SJSA1 (cell line): ENCODE results near the gene TAMALIN. TPM values are rescaled to one million over a fixed set of nuclear protein-coding genes. Genes with fewer than 3 reads are reported as not detected.

Experiments
- DNase-seq, 2 experiments: peaks; one replicate each; pipeline ENCODE4 v3.0.0-alpha.2; 2015 to 2020; ENCODE audit warnings: low spot score in 2 of 2, low read depth in 1 of 2
- H3K27ac ChIP-seq: fragments of 250-450 bp; sonication (Bioruptor Pico); 2 replicates; pipeline ENCODE4 v1.5.1; 2020; ENCODE audit warnings: mild to moderate bottlenecking, moderate library complexity
- H3K27me3 ChIP-seq: fragments of 250-450 bp; sonication (Bioruptor Pico); replicated peaks from 2 replicates; pipeline ENCODE4 v1.5.1; 2020; ENCODE audit warnings: mild to moderate bottlenecking, moderate library complexity
- H3K36me3 ChIP-seq: fragments of 250-450 bp; sonication (Bioruptor Pico); 2 replicates; pipeline ENCODE4 v1.5.1; 2020; ENCODE audit warnings: mild to moderate bottlenecking
- H3K4me1 ChIP-seq: fragments of 250-450 bp; sonication (Bioruptor Pico); replicated peaks from 2 replicates; pipeline ENCODE4 v1.6.1; 2021; ENCODE audit warnings: mild to moderate bottlenecking
- H3K4me3 ChIP-seq: fragments of 250-450 bp; sonication (Bioruptor Pico); 2 replicates; pipeline ENCODE4 v1.5.1; 2020; ENCODE audit warnings: mild to moderate bottlenecking
- H3K9me3 ChIP-seq: fragments of 250-450 bp; sonication (Bioruptor Pico); replicated peaks from 2 replicates; pipeline ENCODE4 v1.5.1; 2020; ENCODE audit warnings: mild to moderate bottlenecking
- total RNA-seq: library from RNA; depleted of rRNA; stranded (reverse); fragments of >200 nt; shearing (Covaris generic); gene quantifications from 2 replicates; pipeline ENCODE4 v1.2.3, GENCODE V29; 2014

Gene TAMALIN
- total RNA-seq, 1 experiment from 2014 or later: 6.8 TPM

GRCh38 chr12:52026263-52026662 is 19.5 kb downstream of the TAMALIN start:
- H3K4me3 ChIP-seq: no peak overlapping the region
- no peaks in the 10 kb centered on the region for H3K9me3 ChIP-seq
- 0 out of 2 replicates have a peak, but pooled peaks cover 3% of the 10 kb centered on the region for H3K27me3 ChIP-seq
- no peaks in the 10 kb centered on the region for H3K36me3 ChIP-seq
- DNase-seq: no peak
- H3K4me1 ChIP-seq: peaks cover 18% of the 10 kb centered on the region
- no peak overlapping the region for H3K27ac ChIP-seq

- Histone ChIP-seq H3K4me3 (no peak overlapping the region), H3K27ac (no peak overlapping the region), H3K36me3 (no peaks in the 10 kb centered on the region), H3K4me1 (peaks cover 20% of the 10 kb centered on the region), H3K27me3 (0 out of 2 replicates have a peak, but pooled peaks cover 3% of the 10 kb centered on the region), H3K9me3 (no peaks in the 10 kb centered on the region)
- DNase-seq: no peak
Observed at GRCh38 chr12:52027085-52027843, 20.5 kb downstream of the TAMALIN start.

DNA sequence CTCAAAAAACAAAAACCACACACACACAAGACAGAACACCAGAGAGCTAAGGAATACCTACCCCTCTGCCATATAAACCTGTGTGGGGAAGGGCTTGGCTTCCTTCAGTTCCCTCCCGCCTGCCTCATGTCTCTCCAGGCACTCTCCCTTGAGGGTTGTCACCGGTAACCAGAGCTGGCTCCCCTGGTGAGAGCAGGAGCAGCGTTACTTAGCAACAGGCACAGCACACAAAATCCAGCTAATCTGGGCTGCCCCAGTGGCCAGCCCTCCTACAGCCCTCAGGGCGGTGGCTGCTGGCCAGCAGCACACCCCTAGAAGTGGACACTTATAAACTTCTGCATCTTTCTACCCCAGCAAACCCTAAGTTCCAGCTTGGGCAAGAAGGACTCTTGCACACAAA is 22.9 kb downstream of the TAMALIN start:
- Histone ChIP-seq H3K27ac (no peak overlapping the region), H3K4me3 (no peak overlapping the region), H3K9me3 (no peaks in the 10 kb centered on the region), H3K4me1 (peaks cover 19% of the 10 kb centered on the region), H3K27me3 (no peaks in the 10 kb centered on the region), H3K36me3 (no peaks in the 10 kb centered on the region)
- no peak for DNase-seq

DNA sequence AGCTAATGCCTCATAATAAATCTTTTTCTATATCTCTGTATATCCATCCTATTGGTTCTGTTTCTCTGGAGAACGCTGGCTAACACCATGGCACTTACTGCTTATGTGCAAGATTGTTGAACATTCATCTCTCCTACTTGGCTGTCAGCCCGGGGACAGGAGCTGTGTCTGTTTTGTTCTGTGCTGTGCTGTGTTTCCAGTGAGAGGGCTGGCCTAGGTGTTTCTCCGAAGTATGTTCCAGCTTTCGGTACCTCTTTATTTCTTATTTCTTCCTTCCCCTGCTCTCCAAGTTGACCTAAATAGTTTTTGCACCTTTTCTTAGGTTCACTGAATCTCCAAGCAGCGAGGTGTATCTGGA is 25.7 kb downstream of the TAMALIN start:
- H3K4me1 ChIP-seq: peaks cover 20% of the 10 kb centered on the region
- H3K4me3 ChIP-seq: peak overlapping the region; percentile 28
- H3K36me3 ChIP-seq: peaks cover 3% of the 10 kb centered on the region; the same call in 1 of the 2 replicates
- DNase-seq: no peak
- H3K9me3 ChIP-seq: 0 out of 2 replicates have a peak, but pooled peaks cover 2% of the 10 kb centered on the region
- no peak overlapping the region for H3K27ac ChIP-seq
- H3K27me3 ChIP-seq: no peaks in the 10 kb centered on the region

DNA sequence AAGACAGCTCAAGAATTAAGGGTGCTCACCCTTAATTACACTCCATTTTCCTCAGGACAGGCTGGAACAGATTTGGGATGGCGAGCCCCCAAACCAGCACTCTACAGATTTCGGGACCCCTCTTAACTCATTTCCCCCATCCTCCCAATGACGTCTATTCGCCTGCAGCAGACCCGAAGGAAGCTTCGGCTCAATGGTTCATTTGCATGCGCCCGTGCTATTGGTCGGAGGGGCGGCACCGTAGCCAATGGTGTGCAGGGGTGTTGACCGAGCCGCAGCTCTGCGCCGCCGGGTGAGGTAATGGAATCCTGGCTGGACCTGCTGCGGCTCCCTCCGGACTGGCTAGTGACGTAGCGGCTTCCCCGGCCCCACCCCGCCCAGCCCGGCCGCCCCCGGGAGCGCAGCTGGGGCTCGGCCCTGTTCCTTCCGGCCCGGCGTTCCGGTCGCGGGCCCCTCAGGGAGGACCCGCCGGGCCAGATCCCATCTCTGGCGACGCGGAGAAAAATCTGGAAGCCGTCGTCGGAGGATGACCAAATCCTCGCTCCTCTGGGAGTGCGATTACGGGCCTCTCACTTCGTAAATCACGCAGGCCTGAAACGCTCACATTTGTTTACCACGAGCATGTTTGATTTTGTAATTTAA is 26.2 kb downstream of the TAMALIN start:
- no peaks in the 10 kb centered on the region for H3K27me3 ChIP-seq
- peaks cover 4% of the 10 kb centered on the region; the same call in 1 of the 2 replicates for H3K36me3 ChIP-seq
- H3K9me3 ChIP-seq: 0 out of 2 replicates have a peak, but pooled peaks cover 4% of the 10 kb centered on the region
- peaks cover 20% of the 10 kb centered on the region for H3K4me1 ChIP-seq
- H3K4me3 ChIP-seq: peak overlapping the region; percentile 28
- peak overlapping the region; percentile 83 for H3K27ac ChIP-seq
- peak; percentile 82 to 97 for DNase-seq

GRCh38 chr12:52033446-52034140 is 26.8 kb downstream of the TAMALIN start:
- peak overlapping the region; percentile 28 for H3K4me3 ChIP-seq
- H3K27ac ChIP-seq: peak overlapping the region; percentile 83
- peaks cover 26% of the 10 kb centered on the region for H3K4me1 ChIP-seq
- H3K27me3 ChIP-seq: no peaks in the 10 kb centered on the region
- no peak for DNase-seq
- H3K36me3 ChIP-seq: peaks cover 4% of the 10 kb centered on the region; the same call in 1 of the 2 replicates
- H3K9me3 ChIP-seq: 0 out of 2 replicates have a peak, but pooled peaks cover 4% of the 10 kb centered on the region

- Histone ChIP-seq H3K4me3 (no peak overlapping the region), H3K27me3 (no peaks in the 10 kb centered on the region), H3K4me1 (peaks cover 28% of the 10 kb centered on the region), H3K36me3 (peaks cover 4% of the 10 kb centered on the region; the same call in 1 of the 2 replicates), H3K9me3 (0 out of 2 replicates have a peak, but pooled peaks cover 4% of the 10 kb centered on the region), H3K27ac (no peak overlapping the region)
- no peak for DNase-seq
Observed at GRCh38 chr12:52035190-52035589, 28.4 kb downstream of the TAMALIN start.

GRCh38 chr12:52035926-52036325 is 29.2 kb downstream of the TAMALIN start:
- no peak overlapping the region for H3K4me3 ChIP-seq
- DNase-seq: no peak
- no peaks in the 10 kb centered on the region for H3K27me3 ChIP-seq
- no peak overlapping the region for H3K27ac ChIP-seq
- peaks cover 4% of the 10 kb centered on the region; the same call in 1 of the 2 replicates for H3K36me3 ChIP-seq
- H3K4me1 ChIP-seq: peaks cover 28% of the 10 kb centered on the region
- 0 out of 2 replicates have a peak, but pooled peaks cover 4% of the 10 kb centered on the region for H3K9me3 ChIP-seq

DNA sequence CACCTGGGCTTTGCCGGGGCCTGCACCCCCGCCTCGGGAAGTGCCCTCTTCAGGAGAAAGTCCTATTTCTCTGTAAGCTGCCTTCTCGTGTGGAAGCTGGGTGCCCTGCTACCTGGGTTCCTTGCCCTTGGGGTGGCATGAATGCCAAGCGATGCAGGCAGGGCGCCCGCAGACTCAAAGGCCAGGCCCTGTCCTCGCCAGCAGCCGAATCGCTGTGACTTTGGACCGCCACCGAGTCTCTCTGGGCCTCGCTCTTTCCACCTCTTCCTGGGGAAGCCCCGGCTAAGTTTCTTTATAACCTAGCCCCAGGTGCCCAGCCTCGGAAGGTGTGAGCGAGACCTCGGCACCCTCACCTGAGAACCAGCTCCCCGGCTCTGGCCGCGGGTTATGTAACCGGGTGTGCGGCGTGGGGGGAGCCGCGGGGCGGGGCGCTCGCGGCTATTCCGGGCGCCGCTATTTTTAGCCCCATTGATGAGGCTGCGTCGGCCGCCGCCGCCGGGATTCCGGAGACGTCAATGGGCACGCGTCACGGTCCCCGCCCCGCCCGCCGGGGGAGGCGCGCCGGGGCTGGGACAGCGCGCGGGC is 29.9 kb downstream of the TAMALIN start:
- Histone ChIP-seq H3K27me3 (no peaks in the 10 kb centered on the region), H3K4me1 (peaks cover 28% of the 10 kb centered on the region), H3K27ac (peak overlapping the region; percentile 63), H3K36me3 (peaks cover 4% of the 10 kb centered on the region; the same call in 1 of the 2 replicates), H3K4me3 (peak overlapping the region; percentile 89), H3K9me3 (0 out of 2 replicates have a peak, but pooled peaks cover 4% of the 10 kb centered on the region)
- DNase-seq: peak; percentile 63 to 84

DNA sequence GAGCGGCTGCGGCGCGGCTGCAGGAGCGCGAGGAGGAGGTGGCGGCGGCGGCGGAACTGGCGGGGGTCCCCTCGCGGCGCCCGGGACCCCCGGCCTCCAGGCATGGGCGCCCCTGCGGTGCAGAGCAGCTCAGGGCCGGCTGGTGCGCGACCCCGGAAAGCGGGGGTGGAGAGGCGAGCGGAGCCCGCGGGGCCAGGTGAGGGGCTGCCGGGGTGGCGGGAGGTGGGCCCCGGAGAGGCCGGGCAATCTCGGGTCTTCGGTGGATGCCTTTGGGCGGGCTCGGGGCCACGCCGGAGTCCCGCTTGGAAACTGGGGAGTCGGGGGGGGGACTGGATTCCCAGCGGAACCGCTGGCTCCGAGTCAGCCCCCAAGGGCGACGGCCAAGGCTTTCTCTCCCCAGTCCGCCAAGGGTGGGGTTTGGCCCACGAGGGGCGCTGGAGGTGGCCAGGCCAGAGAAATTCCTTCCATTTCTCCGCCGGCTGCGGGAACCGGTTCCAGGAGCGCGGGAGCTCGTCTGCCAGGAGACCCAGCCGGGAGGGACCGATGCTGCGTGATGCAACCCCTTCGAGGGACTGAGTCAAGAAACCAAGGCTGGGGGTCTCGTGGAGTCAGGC is 30.6 kb downstream of the TAMALIN start:
- Histone ChIP-seq H3K27me3 (no peaks in the 10 kb centered on the region), H3K4me1 (peaks cover 26% of the 10 kb centered on the region), H3K4me3 (peak overlapping the region; percentile 89), H3K9me3 (0 out of 2 replicates have a peak, but pooled peaks cover 4% of the 10 kb centered on the region), H3K27ac (peak overlapping the region; percentile 88), H3K36me3 (peaks cover 6% of the 10 kb centered on the region; the same call in 1 of the 2 replicates)
- DNase-seq: peak; percentile 53 to 69

GRCh38 chr12:52038447-52038846 is 31.7 kb downstream of the TAMALIN start:
- peaks cover 19% of the 10 kb centered on the region for H3K4me1 ChIP-seq
- no peak for DNase-seq
- H3K27me3 ChIP-seq: no peaks in the 10 kb centered on the region
- peaks cover 15% of the 10 kb centered on the region; the same call in 1 of the 2 replicates for H3K36me3 ChIP-seq
- no peak overlapping the region; the same call in 1 of the 2 replicates for H3K4me3 ChIP-seq
- no peak overlapping the region for H3K27ac ChIP-seq
- H3K9me3 ChIP-seq: 0 out of 2 replicates have a peak, but pooled peaks cover 4% of the 10 kb centered on the region

GRCh38 chr12:52041035-52041434 is 34.3 kb downstream of the TAMALIN start:
- Histone ChIP-seq H3K4me3 (no peak overlapping the region), H3K27ac (no peak overlapping the region), H3K27me3 (no peaks in the 10 kb centered on the region), H3K9me3 (0 out of 2 replicates have a peak, but pooled peaks cover 4% of the 10 kb centered on the region), H3K36me3 (peaks cover 19% of the 10 kb centered on the region), H3K4me1 (peaks cover 16% of the 10 kb centered on the region)
- DNase-seq: no peak

- H3K27ac ChIP-seq: no peak overlapping the region
- no peak overlapping the region for H3K4me3 ChIP-seq
- no peak for DNase-seq
- peaks cover 19% of the 10 kb centered on the region for H3K36me3 ChIP-seq
- H3K9me3 ChIP-seq: 0 out of 2 replicates have a peak, but pooled peaks cover 4% of the 10 kb centered on the region
- H3K4me1 ChIP-seq: peaks cover 10% of the 10 kb centered on the region
- H3K27me3 ChIP-seq: no peaks in the 10 kb centered on the region
Observed at GRCh38 chr12:52041695-52042123, 35.0 kb downstream of the TAMALIN start.
